Measurements from ENCODE around the gene TOB1.
"Not testable (repeated sequence)": the region's sequence is repeated elsewhere in the genome, so short reads cannot be mapped to it uniquely, and the experiment has no call there.

The TOB1 gene

GRCh38 chr17:50898369-50899004 lies 32.3 kb upstream of the TOB1 start:
- no peak for DNase-seq

- not testable (repeated sequence) for DNase-seq
These were observed 28.4 kb upstream of the TOB1 start for GRCh38 chr17:50894513-50894912.

- no peak for DNase-seq
These were observed 27.2 kb upstream of the TOB1 start for GRCh38 chr17:50893183-50893993.

DNA sequence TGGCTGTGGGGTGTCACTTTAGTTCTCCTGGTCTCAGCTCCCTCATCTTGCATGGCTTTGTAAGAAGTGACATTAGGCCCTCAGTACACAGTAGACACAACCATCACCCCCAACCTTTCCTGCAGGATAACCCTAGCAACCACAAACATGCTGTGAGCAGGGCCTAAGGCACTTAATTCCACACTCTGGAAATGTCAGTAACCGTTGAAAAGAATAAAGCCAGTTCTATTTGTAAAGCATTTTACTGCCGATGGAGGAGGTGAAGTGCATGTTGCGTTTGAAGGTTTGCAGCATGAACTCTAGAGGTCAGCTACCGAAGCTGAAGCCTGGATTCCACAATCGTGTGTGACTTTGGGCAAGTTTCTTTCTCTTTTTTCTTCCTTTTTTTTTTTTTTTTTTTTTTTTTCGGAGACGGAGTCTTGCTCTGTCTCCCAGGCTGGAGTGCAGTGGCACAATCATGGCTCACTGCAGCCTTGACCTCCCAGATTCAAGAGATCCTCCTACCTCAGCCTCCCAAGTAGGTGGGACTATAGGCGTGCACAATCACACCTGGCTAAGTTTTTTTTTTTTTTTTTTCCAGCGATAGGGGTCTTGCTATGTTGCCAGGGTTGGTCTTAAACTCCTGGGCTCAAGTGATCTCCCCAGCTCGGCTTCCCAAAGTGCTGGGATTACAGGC lies 26.1 kb upstream of the TOB1 start:
- DNase-seq, result no peak

DNA sequence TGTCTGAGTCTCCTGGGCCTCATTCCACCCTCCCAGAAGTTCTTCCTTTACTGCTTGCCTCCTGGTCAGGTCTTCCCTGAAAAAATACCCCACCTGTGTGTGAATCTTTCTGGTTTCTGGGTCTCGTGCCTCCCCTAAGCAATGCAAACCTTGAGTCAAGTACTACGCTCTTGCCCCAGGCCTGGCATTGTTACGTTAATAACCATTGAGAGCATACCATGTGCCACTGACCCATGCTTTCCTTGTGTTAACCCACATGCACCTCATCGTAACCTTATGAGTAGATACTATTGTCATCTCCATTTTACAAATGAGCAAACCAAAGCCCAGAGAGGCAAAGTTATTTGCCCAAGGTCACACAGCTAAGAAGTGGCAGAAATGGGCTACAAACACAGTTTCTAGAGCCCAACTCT lies 25.4 kb upstream of the TOB1 start:
- DNase-seq, result no peak

- DNase-seq, result no peak
These were observed 24.7 kb upstream of the TOB1 start for GRCh38 chr17:50890675-50891516.

DNA sequence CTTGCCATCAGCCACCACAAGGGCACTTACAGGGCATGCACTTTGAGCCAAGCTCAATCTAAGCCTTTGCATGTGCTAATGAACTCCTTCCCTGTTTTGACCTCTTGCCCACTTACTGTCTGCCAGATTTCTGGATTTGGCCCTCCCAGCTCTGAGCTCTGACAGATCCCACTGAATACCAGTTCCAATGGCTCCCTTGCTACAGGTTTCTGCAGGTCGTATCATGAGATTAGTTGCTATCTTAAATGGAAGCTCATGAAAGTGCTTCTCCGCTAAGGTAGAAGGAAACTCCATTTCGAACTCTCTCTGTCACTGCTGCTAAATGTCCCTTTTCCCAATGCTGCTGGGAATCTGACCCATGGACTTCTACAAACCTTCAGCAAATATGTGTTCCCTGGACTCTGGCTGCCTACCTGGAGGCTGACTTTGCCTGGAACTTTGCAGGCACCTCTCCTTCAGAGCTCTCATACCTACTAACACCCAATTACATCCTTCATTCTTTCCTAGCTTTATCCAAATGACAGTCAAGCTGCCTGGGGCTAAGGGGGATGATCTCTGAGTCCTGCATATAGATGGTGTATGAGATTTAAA lies 23.5 kb upstream of the TOB1 start:
- DNase-seq, result no peak

- DNase-seq, result no peak
These were observed 21.6 kb upstream of the TOB1 start for GRCh38 chr17:50887705-50888245.

DNA sequence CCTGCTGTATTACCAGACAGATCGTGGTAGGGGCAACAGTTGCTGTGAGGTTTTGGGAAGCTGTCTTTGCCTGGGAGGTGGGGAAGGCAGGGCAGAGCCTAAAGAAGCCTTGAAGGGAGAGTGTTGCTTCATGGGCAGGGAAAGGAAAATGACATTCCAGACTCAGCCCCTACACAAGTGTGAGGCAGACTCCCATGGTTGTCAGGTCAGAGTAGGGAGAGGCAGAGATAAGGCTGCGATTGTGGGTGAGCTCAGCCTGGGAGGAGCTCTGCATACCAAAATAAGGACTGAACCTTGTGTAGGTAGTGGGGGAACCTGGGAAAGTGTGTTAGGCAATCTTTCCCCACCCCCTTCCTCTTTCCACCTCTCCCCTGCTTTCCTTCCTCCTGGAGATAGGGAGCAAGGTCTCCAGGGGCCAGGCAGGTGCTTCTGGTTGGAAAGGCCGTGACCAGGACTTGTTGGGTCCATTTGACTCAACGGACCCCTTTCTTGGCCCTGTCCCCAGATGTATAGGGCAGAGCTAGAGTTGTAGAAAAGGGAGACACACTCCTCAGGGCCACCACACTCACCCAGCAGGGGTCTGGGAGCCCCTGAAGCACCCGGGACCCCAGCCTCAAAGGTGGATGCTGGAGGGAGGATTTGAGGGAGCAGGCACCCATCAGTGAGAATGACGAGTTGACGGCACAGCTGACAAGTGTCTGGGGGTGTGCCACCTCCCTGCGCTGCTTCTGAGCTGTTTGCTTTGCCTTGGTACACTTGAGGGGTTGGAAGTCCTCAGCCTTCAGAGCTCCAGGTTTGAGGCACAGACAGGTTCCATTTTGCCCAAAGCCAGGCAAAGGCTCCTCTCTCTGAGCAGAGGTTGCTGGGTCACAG lies 18.5 kb upstream of the TOB1 start:
- no peak for DNase-seq

DNA sequence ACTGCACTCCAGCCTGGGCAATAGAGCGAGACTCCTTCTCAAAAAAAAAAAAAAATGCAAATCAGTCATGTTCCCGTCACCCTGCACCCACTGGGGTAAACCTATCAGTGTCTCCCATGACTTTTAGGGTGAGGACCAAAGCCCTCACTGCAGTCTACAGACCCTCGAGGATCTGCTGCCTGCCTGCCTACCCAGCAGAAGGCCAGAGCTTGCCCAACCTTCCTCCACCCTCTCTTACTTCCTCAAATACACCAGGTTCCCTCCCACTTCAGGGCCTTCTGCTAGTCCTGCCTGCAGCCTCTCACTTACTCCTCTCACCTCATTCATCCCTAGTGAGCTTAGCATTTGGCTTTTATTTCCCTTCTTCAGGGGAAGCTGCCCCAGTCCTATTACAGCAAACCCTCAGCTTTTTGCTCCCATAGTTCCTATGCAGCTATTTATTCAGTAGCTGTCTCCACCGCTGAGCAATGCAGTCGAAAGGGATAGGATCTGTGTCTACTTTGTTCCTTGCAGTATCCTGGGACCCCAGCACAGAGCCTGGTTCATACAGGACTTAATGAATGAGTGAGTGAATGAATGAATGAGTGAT lies 17.8 kb upstream of the TOB1 start:
- no peak for DNase-seq

- DNase-seq, result no peak
These were observed 16.7 kb upstream of the TOB1 start for GRCh38 chr17:50882851-50883250.

DNA sequence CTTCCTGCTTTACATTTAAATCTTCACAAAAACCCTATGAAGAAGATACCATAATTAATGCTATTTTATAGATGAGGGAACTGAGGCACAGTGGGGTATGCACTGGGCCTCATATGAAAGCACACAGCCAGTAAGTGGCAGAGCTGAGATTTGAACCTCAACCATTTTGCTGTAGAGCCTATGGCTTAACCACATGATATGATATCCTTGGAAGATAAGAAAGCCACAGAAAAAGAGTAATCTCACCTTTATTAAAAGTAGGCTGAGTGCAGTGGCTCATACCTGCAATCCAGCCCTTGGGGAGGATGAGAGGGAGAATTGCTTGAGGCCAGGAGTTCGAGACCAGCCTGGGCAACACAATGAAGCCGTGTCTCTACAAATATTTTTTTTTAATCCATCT lies 15.0 kb upstream of the TOB1 start:
- no peak for DNase-seq

- no peak for DNase-seq
These were observed 12.9 kb upstream of the TOB1 start for GRCh38 chr17:50879086-50879485.

DNA sequence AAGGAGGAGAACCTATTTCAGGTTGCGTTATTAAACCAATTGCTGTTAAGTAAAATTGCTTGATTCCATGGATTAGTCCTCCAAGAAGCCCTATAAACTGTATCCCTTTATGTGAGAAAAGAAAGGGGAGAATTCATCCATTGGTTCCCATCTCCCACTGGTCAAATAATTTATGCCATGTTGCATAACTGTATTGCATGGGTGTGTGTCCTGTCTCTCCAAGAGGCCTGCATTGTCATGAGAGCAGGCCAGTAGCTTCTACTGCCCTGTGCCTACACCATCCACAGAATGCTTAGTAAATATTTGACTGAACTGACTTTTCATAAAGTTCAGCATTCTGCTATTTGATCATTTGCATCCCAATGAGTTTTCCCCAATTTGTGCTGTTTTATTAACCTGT lies 11.7 kb upstream of the TOB1 start:
- DNase-seq, result no peak

DNA sequence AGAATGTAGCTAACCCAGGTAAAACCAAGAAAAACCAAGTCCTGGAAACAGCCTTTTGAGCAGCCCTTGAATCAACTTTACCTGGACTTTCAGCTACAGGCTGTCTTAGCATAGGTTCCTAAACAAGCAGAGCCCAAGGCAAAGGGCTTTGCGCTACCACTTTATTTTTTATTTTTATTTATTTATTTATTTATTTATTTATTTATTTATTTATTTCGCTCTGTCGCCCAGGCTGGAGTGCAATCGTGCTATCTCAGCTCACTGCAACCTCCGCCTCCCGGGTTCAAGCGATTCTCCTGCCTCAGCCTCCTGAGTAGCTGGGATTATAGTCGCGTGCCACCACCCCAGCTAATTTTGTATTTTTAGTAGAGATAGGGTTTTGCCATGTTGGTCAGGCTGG lies 10.9 kb upstream of the TOB1 start:
- DNase-seq, result not testable (repeated sequence)

- no peak for DNase-seq
These were observed 8.9 kb upstream of the TOB1 start for GRCh38 chr17:50875074-50875473.

DNA sequence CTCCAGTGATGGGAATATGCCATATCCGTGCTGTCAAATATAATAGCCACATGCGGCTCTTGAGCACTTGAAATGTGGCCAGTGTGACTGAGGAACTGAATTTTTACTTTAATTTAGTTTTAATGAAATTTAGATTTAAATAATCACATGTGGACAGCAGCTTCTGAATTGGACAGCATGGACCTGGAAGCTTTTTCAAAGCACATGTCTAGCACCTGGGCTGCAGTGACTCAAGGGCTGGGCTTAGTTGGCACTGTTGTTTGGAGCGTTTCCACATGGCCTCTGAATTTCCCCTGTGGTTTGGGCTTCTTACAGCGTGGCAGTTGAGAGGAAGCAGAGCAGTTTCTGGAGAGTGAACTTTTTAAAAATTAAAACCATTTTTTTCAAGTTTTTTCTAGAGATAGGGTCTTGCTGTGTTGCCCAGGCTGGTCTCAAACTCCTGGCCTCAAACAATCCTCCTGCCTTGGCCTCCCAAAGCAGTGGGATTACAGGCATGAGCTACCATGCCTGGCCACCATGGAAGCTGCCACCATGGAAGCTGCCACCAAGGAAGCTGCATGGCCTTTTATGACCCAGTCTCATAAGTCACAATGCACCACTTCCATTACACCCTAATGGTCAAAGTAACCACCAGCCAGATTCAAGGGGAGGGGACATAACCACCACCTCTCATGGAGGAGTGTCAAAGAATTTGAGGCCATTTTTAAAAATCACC lies 6.7 kb upstream of the TOB1 start:
- DNase-seq, result no peak

- DNase-seq, result no peak
These were observed 5.7 kb upstream of the TOB1 start for GRCh38 chr17:50871898-50872297.

DNA sequence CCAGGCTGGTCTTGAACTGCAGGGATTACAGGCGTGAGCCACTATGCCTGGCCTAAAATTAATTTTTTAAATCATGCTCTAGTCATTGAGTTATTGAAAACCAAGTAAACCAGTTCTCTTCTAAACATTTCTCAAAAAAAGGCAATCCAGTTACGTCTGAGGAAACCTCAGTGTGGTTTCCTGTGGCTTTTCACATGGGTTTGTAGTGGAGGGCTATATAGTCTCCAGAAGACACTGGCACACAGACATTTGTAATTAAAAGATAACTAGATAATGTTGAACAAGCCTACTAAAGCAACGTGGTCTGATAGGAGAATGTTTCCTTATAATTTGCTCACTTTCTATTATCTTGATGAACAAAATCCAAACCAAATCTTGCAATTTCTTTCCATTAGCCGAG lies 5.2 kb upstream of the TOB1 start:
- DNase-seq, result no peak

GRCh38 chr17:50868602-50869001 lies 2.4 kb upstream of the TOB1 start:
- DNase-seq, result no peak

DNA sequence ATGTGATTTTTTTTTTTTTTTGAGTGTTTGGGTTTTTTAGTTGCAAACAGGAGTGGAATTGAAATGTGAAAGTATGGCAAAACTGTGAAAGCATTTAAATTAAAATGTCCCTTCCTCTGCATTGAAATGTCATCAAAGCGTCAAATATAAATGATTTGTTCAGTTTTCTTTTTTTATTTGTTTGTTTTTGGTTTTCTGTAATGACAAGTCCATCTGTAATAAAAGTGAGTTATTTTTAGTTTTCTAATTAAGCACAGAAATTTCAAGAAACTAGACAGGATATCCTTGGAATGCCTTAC lies 1.9 kb upstream of the TOB1 start:
- no peak for DNase-seq
